ENCODE results near the gene ARHGAP42.

The ARHGAP42 gene

DNA sequence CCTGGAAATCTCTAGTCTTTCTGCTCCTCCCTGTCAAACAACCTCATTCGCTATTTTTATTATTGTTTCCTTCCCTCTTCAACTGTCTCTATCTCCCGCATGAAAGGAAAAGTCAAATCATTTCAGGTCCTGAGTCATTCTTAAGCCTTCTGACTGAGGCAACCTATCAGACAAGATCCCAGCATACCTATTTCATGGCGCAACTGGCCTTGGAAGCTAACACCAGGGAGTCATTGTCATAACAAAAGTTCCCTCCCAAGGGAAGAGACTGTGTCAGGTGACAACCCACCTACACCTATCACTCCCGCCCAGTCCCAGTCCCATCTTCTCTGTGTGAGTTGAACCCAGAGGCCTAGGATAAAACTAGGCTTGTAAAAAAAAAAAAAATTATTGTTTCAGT is 10.2 kb upstream of the ARHGAP42 start:
- Histone ChIP-seq H3K36me3 (ENCODE audit: insufficient read depth, low read length) (no peaks in the 10 kb centered on the region), H3K79me2 (ENCODE audit: insufficient read depth, low read length) (no peaks in the 10 kb centered on the region), H3K9me2 (ENCODE audit: low read depth, low read length) (no peaks in the 10 kb centered on the region), H3K4me2 (ENCODE audit: low read length) (no peak overlapping the region), H4K20me1 (ENCODE audit: insufficient read depth, low read length) (no peaks in the 10 kb centered on the region), H3K27ac (ENCODE audit: low read depth, low read length, poor library complexity, severe bottlenecking) (no peak overlapping the region), H3K9me3 (ENCODE audit: low read length) (no peaks in the 10 kb centered on the region), H3K4me3 (ENCODE audit: low read depth, low read length, poor library complexity, severe bottlenecking) (no peak overlapping the region), H3F3A (ENCODE audit: insufficient read depth, low read length) (no peaks in the 10 kb centered on the region), H3K4me1 (ENCODE audit: insufficient read depth, low read length, severe bottlenecking) (peaks cover 8% of the 10 kb centered on the region), H2AFZ (ENCODE audit: low read length) (no peak overlapping the region), H3K9ac (ENCODE audit: low read length) (no peak overlapping the region), H3K27me3 (ENCODE audit: insufficient read depth, low read length) (no peaks in the 10 kb centered on the region)
- TF ChIP-seq, protein P1, sequence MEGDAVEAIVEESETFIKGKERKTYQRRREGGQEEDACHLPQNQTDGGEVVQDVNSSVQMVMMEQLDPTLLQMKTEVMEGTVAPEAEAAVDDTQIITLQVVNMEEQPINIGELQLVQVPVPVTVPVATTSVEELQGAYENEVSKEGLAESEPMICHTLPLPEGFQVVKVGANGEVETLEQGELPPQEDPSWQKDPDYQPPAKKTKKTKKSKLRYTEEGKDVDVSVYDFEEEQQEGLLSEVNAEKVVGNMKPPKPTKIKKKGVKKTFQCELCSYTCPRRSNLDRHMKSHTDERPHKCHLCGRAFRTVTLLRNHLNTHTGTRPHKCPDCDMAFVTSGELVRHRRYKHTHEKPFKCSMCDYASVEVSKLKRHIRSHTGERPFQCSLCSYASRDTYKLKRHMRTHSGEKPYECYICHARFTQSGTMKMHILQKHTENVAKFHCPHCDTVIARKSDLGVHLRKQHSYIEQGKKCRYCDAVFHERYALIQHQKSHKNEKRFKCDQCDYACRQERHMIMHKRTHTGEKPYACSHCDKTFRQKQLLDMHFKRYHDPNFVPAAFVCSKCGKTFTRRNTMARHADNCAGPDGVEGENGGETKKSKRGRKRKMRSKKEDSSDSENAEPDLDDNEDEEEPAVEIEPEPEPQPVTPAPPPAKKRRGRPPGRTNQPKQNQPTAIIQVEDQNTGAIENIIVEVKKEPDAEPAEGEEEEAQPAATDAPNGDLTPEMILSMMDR (IDR thresholded peaks at IDR 0.05; ENCODE audit: low read length): no peak
- no peak for TF ChIP-seq EZH2 (IDR thresholded peaks at IDR 0.05; ENCODE audit: borderline replicate concordance, low read length)

DNA sequence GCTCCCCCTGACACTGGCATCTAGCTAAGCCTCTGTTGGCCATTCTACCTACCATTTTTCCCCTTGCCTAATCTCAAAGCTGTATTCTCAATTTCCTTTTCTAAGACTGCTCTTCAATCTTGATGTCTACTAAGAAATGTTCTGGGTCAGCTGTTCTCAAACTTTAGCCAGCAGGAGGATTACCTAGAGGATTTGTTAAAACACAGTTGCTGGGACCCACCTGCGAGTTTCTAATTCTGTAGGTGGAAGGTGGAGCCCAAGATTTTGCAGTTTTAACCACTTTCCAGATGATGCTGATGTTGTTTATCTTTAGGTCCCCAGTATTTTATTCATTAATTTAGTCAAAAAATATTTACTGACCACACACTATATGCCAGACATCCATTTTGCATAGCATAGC is 9.3 kb upstream of the ARHGAP42 start:
- H3F3A ChIP-seq (ENCODE audit: insufficient read depth, low read length): no peaks in the 10 kb centered on the region

DNA sequence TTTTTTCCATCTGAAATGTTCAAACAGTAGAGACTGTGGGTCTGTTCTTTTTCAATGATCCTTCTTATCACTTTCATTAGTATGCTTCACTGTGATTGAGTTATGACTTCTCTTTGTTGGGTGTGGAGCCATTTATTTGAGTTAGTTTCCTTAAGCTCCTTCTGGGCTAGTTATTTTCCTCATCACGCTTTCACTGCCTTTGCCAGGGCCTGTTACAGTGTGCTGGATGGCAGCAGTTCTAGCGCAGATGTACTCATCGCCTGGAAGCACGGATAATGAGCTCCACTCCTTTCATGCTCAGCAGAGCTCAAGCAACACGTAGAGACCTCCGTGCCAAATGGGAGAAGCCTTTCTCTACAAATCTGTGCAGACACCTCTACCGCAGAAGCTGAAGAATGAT is 7.0 kb upstream of the ARHGAP42 start:
- H3K79me2 ChIP-seq (ENCODE audit: insufficient read depth, low read length): no peaks in the 10 kb centered on the region
- H2AFZ ChIP-seq (ENCODE audit: low read length): no peak overlapping the region
- H3F3A ChIP-seq (ENCODE audit: insufficient read depth, low read length): no peaks in the 10 kb centered on the region
- no peaks in the 10 kb centered on the region for H4K20me1 ChIP-seq (ENCODE audit: insufficient read depth, low read length)
- H3K9ac ChIP-seq (ENCODE audit: low read length): no peak overlapping the region
- peaks cover 8% of the 10 kb centered on the region for H3K4me1 ChIP-seq (ENCODE audit: insufficient read depth, low read length, severe bottlenecking)
- H3K4me3 ChIP-seq (ENCODE audit: low read depth, low read length, poor library complexity, severe bottlenecking): no peak overlapping the region
- no peak overlapping the region for H3K4me2 ChIP-seq (ENCODE audit: low read length)
- H3K36me3 ChIP-seq (ENCODE audit: insufficient read depth, low read length): no peaks in the 10 kb centered on the region
- TF ChIP-seq EZH2 (IDR thresholded peaks at IDR 0.05; ENCODE audit: borderline replicate concordance, low read length): no peak
- TF ChIP-seq, protein P1 (IDR thresholded peaks at IDR 0.05; ENCODE audit: low read length): no peak
- no peak overlapping the region for H3K27ac ChIP-seq (ENCODE audit: low read depth, low read length, poor library complexity, severe bottlenecking)
- H3K9me3 ChIP-seq (ENCODE audit: low read length): no peaks in the 10 kb centered on the region
- H3K27me3 ChIP-seq (ENCODE audit: insufficient read depth, low read length): no peaks in the 10 kb centered on the region
- H3K9me2 ChIP-seq (ENCODE audit: low read depth, low read length): no peaks in the 10 kb centered on the region

More for the DNA sequence above, 9.3 kb upstream of the ARHGAP42 start:
- H3K79me2 ChIP-seq (ENCODE audit: insufficient read depth, low read length): no peaks in the 10 kb centered on the region
- H3K36me3 ChIP-seq (ENCODE audit: insufficient read depth, low read length): no peaks in the 10 kb centered on the region
- H4K20me1 ChIP-seq (ENCODE audit: insufficient read depth, low read length): no peaks in the 10 kb centered on the region
- no peak overlapping the region for H3K27ac ChIP-seq (ENCODE audit: low read depth, low read length, poor library complexity, severe bottlenecking)
- H3K4me2 ChIP-seq (ENCODE audit: low read length): no peak overlapping the region
- H3K4me1 ChIP-seq (ENCODE audit: insufficient read depth, low read length, severe bottlenecking): peaks cover 8% of the 10 kb centered on the region
- TF ChIP-seq, protein P1 (IDR thresholded peaks at IDR 0.05; ENCODE audit: low read length): no peak
- no peak for TF ChIP-seq EZH2 (IDR thresholded peaks at IDR 0.05; ENCODE audit: borderline replicate concordance, low read length)
- H3K27me3 ChIP-seq (ENCODE audit: insufficient read depth, low read length): no peaks in the 10 kb centered on the region
- no peak overlapping the region for H3K4me3 ChIP-seq (ENCODE audit: low read depth, low read length, poor library complexity, severe bottlenecking)
- no peak overlapping the region for H2AFZ ChIP-seq (ENCODE audit: low read length)
- no peaks in the 10 kb centered on the region for H3K9me2 ChIP-seq (ENCODE audit: low read depth, low read length)
- no peaks in the 10 kb centered on the region for H3K9me3 ChIP-seq (ENCODE audit: low read length)
- no peak overlapping the region for H3K9ac ChIP-seq (ENCODE audit: low read length)

Measured in OCI-LY1 (cell line).